Spleen (tissue), 11 donors: Measurements from ENCODE around the gene P2RY12. TPM values are rescaled to one million over a fixed set of nuclear protein-coding genes. Genes with fewer than 3 reads are reported as not detected.

Source experiments
- DNase-seq: peaks from one replicate; pipeline ENCODE4 v3.0.0-alpha.2; 2020
- H3K27ac ChIP-seq, 8 donors: fragments of 200-600 bp; sonication (generic) in 7 of 8; 1 replicate in 4 of 8; 2 replicates in 4 of 8; pipeline versions ENCODE4 v1.5.0 to v1.8.0; 2016 to 2021; ENCODE audit warnings: inconsistent platforms in 4 of 8, mild to moderate bottlenecking in 4 of 8, moderate library complexity in 1 of 8
- H3K27me3 ChIP-seq, 7 donors: fragments of 200-600 bp; sonication (generic) in 6 of 7; replicated peaks in 1 of 7; 1 replicate in 4 of 7; 2 replicates in 3 of 7; pipeline versions ENCODE4 v1.5.0 to v1.8.0; 2016 to 2021; ENCODE audit warnings: inconsistent platforms in 3 of 7, mild to moderate bottlenecking in 1 of 7
- H3K36me3 ChIP-seq, 6 donors: fragments of 200-600 bp; sonication (generic) in 5 of 6; 1 replicate in 4 of 6; 2 replicates in 2 of 6; pipeline versions ENCODE4 v1.5.0 to v1.8.0; 2016 to 2021; ENCODE audit warnings: inconsistent platforms in 2 of 6
- H3K4me1 ChIP-seq, 6 donors: fragments of 200-600 bp; sonication (generic) in 5 of 6; 1 replicate in 3 of 6; 2 replicates in 3 of 6; pipeline versions ENCODE4 v1.5.0 to v1.8.0; 2016 to 2021; ENCODE audit warnings: inconsistent platforms in 3 of 6
- H3K4me3 ChIP-seq, 8 donors: fragments of 200-600 bp; sonication (generic) in 7 of 8; 1 replicate in 4 of 8; 2 replicates in 4 of 8; pipeline versions ENCODE4 v1.5.0 to v1.8.0; 2016 to 2021; ENCODE audit warnings: inconsistent platforms in 4 of 8, mild to moderate bottlenecking in 4 of 8, moderate library complexity in 2 of 8
- H3K9me3 ChIP-seq, 8 donors: fragments of 200-600 bp; sonication (generic) in 7 of 8; 1 replicate in 4 of 8; 2 replicates in 4 of 8; pipeline versions ENCODE4 v1.5.0 to v1.8.0; 2016 to 2021; ENCODE audit warnings: inconsistent platforms in 4 of 8
- POLR2A ChIP-seq, 3 donors: fragments of 450-650 bp; IDR thresholded peaks; one replicate each; pipeline ENCODE4 v1.5.1; 2017; ENCODE audit warnings: antibody characterized with exemption in 3 of 3, mild to moderate bottlenecking in 1 of 3
- POLR2AphosphoS5 ChIP-seq, 3 donors: sonication (generic); formaldehyde crosslinking; IDR thresholded peaks; one replicate each; pipeline ENCODE4 v1.5.1; 2017; ENCODE audit warnings: antibody characterized with exemption in 3 of 3
- WGBS, 5 donors: extraction: QIAGEN DNeasy Blood & Tissue Kit in 3 of 5; methylation state at CpG; one replicate each; pipeline versions ENCODE4 v1.1.5 to v1.1.7; 2013 to 2018; 5-methylcytosine and 5-hydroxymethylcytosine counted together
- intact Hi-C: fragments of 100-400 bp; cut with DNase I; formaldehyde crosslinking; loops from one replicate; pipeline ENCODE4 v1.15.0; 2023; ENCODE audit warnings: low total_unique reads
- polyA plus RNA-seq, 3 donors: library from polyadenylated mRNA; stranded (reverse); fragments of 200-250 nt; gene quantifications; one replicate each; pipeline ENCODE4 v1.2.1, GENCODE V29; 2013
- total RNA-seq, 7 donors: library from RNA; depleted of rRNA in 3 of 7; stranded (reverse); fragments of >200 nt in 3 of 7; fragmentation: NEBNext Ultra II Directional in 4 of 7; extraction: Animal tissue kit (Norgen Biotek cat#: 25700) in 4 of 7; gene quantifications; one replicate each; pipeline versions ENCODE4 v1.1.0 to v1.2.1, GENCODE V29; 2016 to 2021
- TF ChIP-seq, protein P1 (sequence below), 11 experiments: fragments of 200-600 bp in 7 of 11; fragments of 450-650 bp in 4 of 11; sonication (generic) in 4 of 11; IDR thresholded peaks in 8 of 11; conservative IDR thresholded peaks in 3 of 11; 1 replicate in 7 of 11; 2 replicates in 4 of 11; pipeline versions ENCODE4 v1.4.0 to v1.8.0; 2016 to 2021; ENCODE audit warnings: antibody characterized with exemption in 11 of 11, inconsistent platforms in 4 of 11, mild to moderate bottlenecking in 1 of 11
- donor health status: healthy with polysubstance abuse.
- donor health status: DM: no; HTN: no; CAD: no; lungs with moderate emphysema.
- donor health status: DM: no; HTN: no; CAD: no.
- donor health status: Bipolar disorder and iron deficiency.
- donor health status: healthy.
- donor health status: DM: no; HTN: no; CAD: no.
- donor health status: DM: yes; HTN: yes; CAD: no.

The P2RY12 gene
- total and polyA plus RNA-seq, 10 donors: 0.78 to 19.2 (median 6.7) TPM

- H3K27ac ChIP-seq: no peak overlapping the region
- H3K9me3 ChIP-seq: no peaks in the 10 kb centered on the region
- DNase-seq: no peak
- H3K4me3 ChIP-seq: no peak overlapping the region
- TF ChIP-seq, protein P1, sequence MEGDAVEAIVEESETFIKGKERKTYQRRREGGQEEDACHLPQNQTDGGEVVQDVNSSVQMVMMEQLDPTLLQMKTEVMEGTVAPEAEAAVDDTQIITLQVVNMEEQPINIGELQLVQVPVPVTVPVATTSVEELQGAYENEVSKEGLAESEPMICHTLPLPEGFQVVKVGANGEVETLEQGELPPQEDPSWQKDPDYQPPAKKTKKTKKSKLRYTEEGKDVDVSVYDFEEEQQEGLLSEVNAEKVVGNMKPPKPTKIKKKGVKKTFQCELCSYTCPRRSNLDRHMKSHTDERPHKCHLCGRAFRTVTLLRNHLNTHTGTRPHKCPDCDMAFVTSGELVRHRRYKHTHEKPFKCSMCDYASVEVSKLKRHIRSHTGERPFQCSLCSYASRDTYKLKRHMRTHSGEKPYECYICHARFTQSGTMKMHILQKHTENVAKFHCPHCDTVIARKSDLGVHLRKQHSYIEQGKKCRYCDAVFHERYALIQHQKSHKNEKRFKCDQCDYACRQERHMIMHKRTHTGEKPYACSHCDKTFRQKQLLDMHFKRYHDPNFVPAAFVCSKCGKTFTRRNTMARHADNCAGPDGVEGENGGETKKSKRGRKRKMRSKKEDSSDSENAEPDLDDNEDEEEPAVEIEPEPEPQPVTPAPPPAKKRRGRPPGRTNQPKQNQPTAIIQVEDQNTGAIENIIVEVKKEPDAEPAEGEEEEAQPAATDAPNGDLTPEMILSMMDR (IDR thresholded peaks at IDR 0.05 in 8 of 11, conservative IDR thresholded peaks at IDR 0.05 in 3 of 11): no peak
- TF ChIP-seq POLR2AphosphoS5 (IDR thresholded peaks at IDR 0.05): no peak
- TF ChIP-seq POLR2A (IDR thresholded peaks at IDR 0.05): no peak
- no peaks in the 10 kb centered on the region for H3K36me3 ChIP-seq
- H3K4me1 ChIP-seq: peaks cover 0 to 10% (median 0%) of the 10 kb centered on the region in 6 donors
- WGBS, 5 donors: 92 to 98% (median 98%) methylated on average over 2 of the region's 2 CpGs
- no peaks in the 10 kb centered on the region for H3K27me3 ChIP-seq
- intact Hi-C loops: no loop called here
Observed at GRCh38 chr3:151309566-151309965, 75.0 kb downstream of the P2RY12 start.

GRCh38 chr3:151307583-151308488, 76.7 kb downstream of the P2RY12 start:
- Histone ChIP-seq H3K4me1 (peaks cover 0 to 10% (median 0%) of the 10 kb centered on the region in 6 donors), H3K27me3 (no peaks in the 10 kb centered on the region), H3K9me3 (no peaks in the 10 kb centered on the region), H3K4me3 (no peak overlapping the region), H3K36me3 (no peaks in the 10 kb centered on the region), H3K27ac (no peak overlapping the region)
- TF ChIP-seq POLR2AphosphoS5 (IDR thresholded peaks at IDR 0.05) (no peak), POLR2A (IDR thresholded peaks at IDR 0.05) (no peak)
- TF ChIP-seq, protein P1 (IDR thresholded peaks at IDR 0.05 in 8 of 11, conservative IDR thresholded peaks at IDR 0.05 in 3 of 11): no peak
- no peak for DNase-seq
- 79 to 94% (median 87%) methylated on average over 1 of the region's 1 CpG for WGBS, 5 donors
- intact Hi-C loops: no loop called here

DNA sequence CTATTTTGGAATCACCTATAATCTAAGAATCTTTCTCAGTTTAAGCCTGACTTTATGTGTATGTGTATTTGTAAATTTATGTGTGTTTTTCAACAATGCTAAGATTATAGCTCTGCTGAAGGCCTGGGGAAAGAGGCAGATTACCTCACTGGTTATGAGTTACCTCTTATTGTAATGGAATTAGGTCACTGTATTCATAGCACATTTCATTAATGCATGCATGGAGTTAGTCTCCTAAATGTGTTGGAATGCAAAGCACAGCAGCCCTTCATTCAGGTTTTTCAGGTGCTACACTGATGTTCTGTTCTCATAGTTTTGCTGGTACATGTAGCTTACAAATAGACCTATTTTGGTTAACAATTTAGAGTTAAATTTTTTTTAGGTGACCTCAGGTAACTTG, 77.4 kb downstream of the P2RY12 start:
- TF ChIP-seq, protein P1 (IDR thresholded peaks at IDR 0.05 in 8 of 11, conservative IDR thresholded peaks at IDR 0.05 in 3 of 11): no peak
- no peak for TF ChIP-seq POLR2AphosphoS5 (IDR thresholded peaks at IDR 0.05)
- no peak for TF ChIP-seq POLR2A (IDR thresholded peaks at IDR 0.05)

DNA sequence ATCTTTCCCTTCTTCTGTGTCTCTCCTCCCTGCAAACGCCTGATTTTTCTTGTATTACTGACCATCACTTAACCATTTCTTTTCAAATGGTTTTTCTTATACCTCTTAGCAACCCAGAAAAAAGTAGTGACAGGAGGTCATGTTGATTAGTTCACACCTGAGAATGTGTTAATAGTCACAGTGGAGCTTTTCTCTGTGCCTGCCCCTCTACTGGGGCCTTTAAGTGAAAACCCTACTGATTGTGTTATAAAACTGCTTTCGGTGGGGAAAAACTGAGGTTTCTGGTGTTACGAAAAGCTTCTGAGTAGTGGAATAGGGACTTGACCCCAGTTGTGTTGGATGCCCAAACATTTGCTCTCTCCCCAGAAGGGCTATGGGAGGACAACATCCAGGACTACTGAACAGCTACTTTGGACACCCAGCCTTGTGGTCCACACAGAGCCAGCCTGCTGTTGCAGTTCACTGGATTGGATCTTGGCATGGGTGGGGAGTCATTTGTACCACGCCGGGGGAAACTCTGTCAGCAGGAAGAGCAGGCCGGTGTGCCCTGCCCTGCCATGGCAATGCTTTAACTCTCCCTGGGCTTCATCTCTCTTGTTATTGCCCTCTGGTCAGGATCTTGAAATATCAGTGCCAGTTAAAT, 78.3 kb downstream of the P2RY12 start:
- H3K27me3 ChIP-seq: no peaks in the 10 kb centered on the region
- H3K4me1 ChIP-seq: peaks cover 0 to 10% (median 0%) of the 10 kb centered on the region in 6 donors
- no peak overlapping the region for H3K27ac ChIP-seq
- no peaks in the 10 kb centered on the region for H3K36me3 ChIP-seq
- H3K9me3 ChIP-seq: no peaks in the 10 kb centered on the region
- 84 to 91% (median 86%) methylated on average over 6 of the region's 6 CpGs for WGBS, 5 donors
- no peak for DNase-seq
- no peak overlapping the region for H3K4me3 ChIP-seq
- intact Hi-C loops: no loop called here
- TF ChIP-seq, protein P1 (IDR thresholded peaks at IDR 0.05 in 8 of 11, conservative IDR thresholded peaks at IDR 0.05 in 3 of 11): no peak
- no peak for TF ChIP-seq POLR2A (IDR thresholded peaks at IDR 0.05)
- no peak for TF ChIP-seq POLR2AphosphoS5 (IDR thresholded peaks at IDR 0.05)

More for the DNA sequence above, 77.4 kb downstream of the P2RY12 start:
- Histone ChIP-seq H3K9me3 (no peaks in the 10 kb centered on the region), H3K27me3 (no peaks in the 10 kb centered on the region), H3K36me3 (no peaks in the 10 kb centered on the region), H3K4me1 (peaks cover 0 to 10% (median 0%) of the 10 kb centered on the region in 6 donors), H3K4me3 (no peak overlapping the region), H3K27ac (no peak overlapping the region)
- intact Hi-C loops: no loop called here
- DNase-seq: no peak
